A549 (cell line): ENCODE results near the gene P2RX6.
"Not testable (repeated sequence)": the region's sequence is repeated elsewhere in the genome, so short reads cannot be mapped to it uniquely, and the experiment has no call there.

Experiments
- CEBPB ChIP-seq, 2 experiments: fragments of >200 bp in 1 of 2; sonication (Bioruptor Twin) in 1 of 2; formaldehyde crosslinking in 1 of 2; IDR thresholded peaks; 2 replicates each; pipeline ENCODE4 v1.6.1; 2012 to 2016
- CHD4 ChIP-seq: fragments of 200-600 bp; sonication (generic); IDR thresholded peaks from 2 replicates; pipeline ENCODE4 v1.6.1; 2016; ENCODE audit warnings: antibody characterized with exemption, mild to moderate bottlenecking, borderline replicate concordance
- CTCF ChIP-seq: fragments of >200 bp; sonication (Bioruptor Twin); formaldehyde crosslinking; IDR thresholded peaks from 3 replicates; pipeline ENCODE4 v1.5.1; 2016
- ELK1 ChIP-seq: fragments of 150-350 bp; IDR thresholded peaks from 2 replicates; pipeline ENCODE4 v1.6.1; 2014; ENCODE audit warnings: low read depth, mild to moderate bottlenecking, low read length
- EP300 ChIP-seq, 2 experiments: fragments of >200 bp; sonication (Bioruptor Twin); formaldehyde crosslinking; IDR thresholded peaks; 2 replicates in 1 of 2; 3 replicates in 1 of 2; pipeline ENCODE4 v1.6.1; 2016 to 2017
- GATA3 ChIP-seq: IDR thresholded peaks from 2 replicates; pipeline ENCODE4 v1.6.1; 2012; ENCODE audit warnings: borderline replicate concordance
- JUN ChIP-seq, 2 experiments: fragments of >200 bp; sonication (Bioruptor Twin); formaldehyde crosslinking; IDR thresholded peaks; 2 replicates in 1 of 2; 3 replicates in 1 of 2; pipeline ENCODE4 v1.6.1; 2016 to 2017
- MAX ChIP-seq: IDR thresholded peaks from 2 replicates; pipeline ENCODE4 v1.6.1; 2012
- POLR2A ChIP-seq: IDR thresholded peaks from 2 replicates; pipeline ENCODE4 v1.6.1; 2012; ENCODE audit warnings: mild to moderate bottlenecking, low read length
- RAD21 ChIP-seq, 2 experiments: fragments of >200 bp in 1 of 2; sonication (Bioruptor Twin) in 1 of 2; formaldehyde crosslinking in 1 of 2; IDR thresholded peaks in 1 of 2; conservative IDR thresholded peaks in 1 of 2; 2 replicates in 1 of 2; 3 replicates in 1 of 2; pipeline ENCODE4 v1.6.1; 2012 to 2018; ENCODE audit warnings: inconsistent platforms in 1 of 2
- SMC3 ChIP-seq: fragments of >200 bp; sonication (Bioruptor Twin); formaldehyde crosslinking; IDR thresholded peaks from 3 replicates; pipeline ENCODE4 v1.6.1; 2018; ENCODE audit warnings: inconsistent platforms
- USF2 ChIP-seq: fragments of 450-650 bp; IDR thresholded peaks from 2 replicates; pipeline ENCODE4 v1.6.1; 2014; ENCODE audit warnings: antibody characterized with exemption
- ZC3H11A ChIP-seq: fragments of 450-650 bp; IDR thresholded peaks from 2 replicates; pipeline ENCODE4 v1.6.1; 2014; ENCODE audit warnings: antibody characterized with exemption, mild to moderate bottlenecking
- ZNF302 ChIP-seq: fragments of 250-450 bp; sonication (Bioruptor Pico); IDR thresholded peaks from 2 replicates; pipeline ENCODE4 v1.9.0; 2021; ENCODE audit warnings: inconsistent platforms, mild to moderate bottlenecking, moderate library complexity

GRCh38 chr22:21048448-21048847 is 33.5 kb downstream of the P2RX6 start:
- TF ChIP-seq SMC3; POLR2A; CTCF; RAD21 (conservative IDR thresholded peaks at IDR 0.05 in 1 of 2, IDR thresholded peaks at IDR 0.05 in 1 of 2); ZNF302 (CRISPR knock-in tag); ELK1; MAX; CEBPB (IDR thresholded peaks at IDR 0.05); EP300 (IDR thresholded peaks at IDR 0.05); JUN (IDR thresholded peaks at IDR 0.05); GATA3; USF2; ZC3H11A; CHD4: not testable (repeated sequence)
